Keratinocyte (primary cell): ENCODE results near the gene ADORA2B. TPM values are rescaled to one million over a fixed set of nuclear protein-coding genes. Genes with fewer than 3 reads are reported as not detected.
A peak's percentile ranks its signal among the peaks of the same experiment; 100 is the strongest.

ENCODE experiments used
- DNase-seq: peaks from one replicate; pipeline ENCODE4 v3.0.0-alpha.2; 2011; ENCODE audit warnings: low read depth, missing footprints, low spot score
- FAIRE-seq: peaks from 2 replicates; lab custom pipeline; 2011; peaks lifted over from hg19 to GRCh38; lab: Jason Lieb, UNC
- H2AFZ ChIP-seq: 2 replicates; pipeline ENCODE4 v1.6.0; 2012; ENCODE audit warnings: low read length, control low read depth, inconsistent platforms; ENCODE audit not compliant: control insufficient read depth
- H3K27ac ChIP-seq: 2 replicates; pipeline ENCODE4 v1.5.1; 2011; ENCODE audit warnings: low read length; ENCODE audit not compliant: control insufficient read depth, insufficient read depth
- H3K27me3 ChIP-seq: 3 replicates; pipeline ENCODE4 v1.6.0; 2011; ENCODE audit warnings: low read length; ENCODE audit not compliant: control insufficient read depth, insufficient read depth; ENCODE audit errors: extremely low read depth
- H3K36me3 ChIP-seq, 2 experiments: 2 replicates in 1 of 2; 3 replicates in 1 of 2; pipeline ENCODE4 v1.5.1; 2011; ENCODE audit warnings: low read length in 2 of 2, mild to moderate bottlenecking in 1 of 2; ENCODE audit not compliant: control insufficient read depth in 2 of 2, insufficient read depth in 2 of 2; ENCODE audit errors: extremely low read depth in 1 of 2
- H3K4me1 ChIP-seq: 3 replicates; pipeline ENCODE4 v1.5.1; 2011; ENCODE audit warnings: low read length; ENCODE audit not compliant: control insufficient read depth, insufficient read depth; ENCODE audit errors: extremely low read depth
- H3K4me2 ChIP-seq: 3 replicates; pipeline ENCODE4 v1.6.0; 2011; ENCODE audit warnings: low read depth, low read length; ENCODE audit not compliant: control insufficient read depth, insufficient read depth; ENCODE audit errors: extremely low read depth
- H3K4me3 ChIP-seq, 3 experiments: fragments of 200-600 bp in 1 of 3; sonication (generic) in 1 of 3; 2 replicates in 2 of 3; 3 replicates in 1 of 3; pipeline ENCODE4 v1.5.1; 2011 to 2016; ENCODE audit warnings: low read length in 3 of 3, mild to moderate bottlenecking in 3 of 3, control low read depth in 2 of 3, inconsistent platforms in 1 of 3, low read depth in 1 of 3, mixed read lengths in 1 of 3, mixed run types in 1 of 3, moderate library complexity in 1 of 3; ENCODE audit not compliant: control insufficient read depth in 2 of 3, insufficient read depth in 2 of 3; ENCODE audit errors: extremely low read depth in 1 of 3
- H3K79me2 ChIP-seq: 2 replicates; pipeline ENCODE4 v1.6.0; 2012; ENCODE audit warnings: low read length; ENCODE audit not compliant: control insufficient read depth, insufficient read depth
- H3K9ac ChIP-seq: 3 replicates; pipeline ENCODE4 v1.6.0; 2011; ENCODE audit warnings: low read length; ENCODE audit not compliant: control insufficient read depth, insufficient read depth; ENCODE audit errors: extremely low read depth
- H3K9me1 ChIP-seq: 3 replicates; pipeline ENCODE4 v1.6.0; 2011; ENCODE audit warnings: low read length; ENCODE audit not compliant: control insufficient read depth, insufficient read depth; ENCODE audit errors: extremely low read depth
- H3K9me3 ChIP-seq: 2 replicates; pipeline ENCODE4 v1.5.1; 2012; ENCODE audit warnings: low read depth, low read length; ENCODE audit not compliant: control insufficient read depth
- H4K20me1 ChIP-seq: 3 replicates; pipeline ENCODE4 v1.6.0; 2011; ENCODE audit warnings: low read length; ENCODE audit not compliant: control insufficient read depth, insufficient read depth; ENCODE audit errors: extremely low read depth
- CTCF ChIP-seq, 3 experiments: IDR thresholded peaks in 1 of 3; conservative IDR thresholded peaks in 1 of 3; optimal IDR thresholded peaks in 1 of 3; 2 replicates in 2 of 3; 3 replicates in 1 of 3; pipeline versions ENCODE3 to v1.5.1; 2011; ENCODE audit warnings: low read length in 3 of 3, mild to moderate bottlenecking in 3 of 3, moderate library complexity in 2 of 3, control low read depth in 1 of 3, inconsistent platforms in 1 of 3; ENCODE audit not compliant: insufficient read depth in 2 of 3; ENCODE audit errors: extremely low read depth in 1 of 3
- EZH2 ChIP-seq: IDR thresholded peaks from one replicate; pipeline ENCODE4 v1.6.1; 2012; ENCODE audit warnings: inconsistent platforms, mild to moderate bottlenecking, low read length, moderate library complexity
- dilution Hi-C: fragments of 300-500 bp; cut with MboI; formaldehyde crosslinking; loops from one replicate; pipeline ENCODE4 v1.7.0; 2020; ENCODE audit warnings: low sequenced_read_pairs; ENCODE audit not compliant: extremely low pct_ligation_motif_present
- polyA plus RNA-seq, 5 experiments: library from polyadenylated mRNA; depleted of rRNA in 3 of 5; stranded (reverse) in 3 of 5; stranded (forward) in 1 of 5; unstranded in 1 of 5; fragments of >200 nt; gene quantifications; 1 replicate in 1 of 5; 2 replicates in 3 of 5; 3 replicates in 1 of 5; pipeline versions ENCODE4 v1.2.1 to v1.2.3, GENCODE V29; 2011 to 2012; ENCODE audit warnings: missing spikeins in 2 of 5, low read depth in 1 of 5, low replicate concordance in 1 of 5

ADORA2B gene
- polyA plus RNA-seq, 1 donor (not counting 4 experiments of a cell fraction or from before 2014, with no cell fraction given), result 50.0 TPM

GRCh38 chr17:15946611-15947120 is 1.7 kb downstream of the ADORA2B start:
- peaks cover 2 to 17% of the 10 kb centered on the region in 2 experiments for H3K36me3 ChIP-seq
- peak overlapping the region; percentile 92 for H3K27ac ChIP-seq
- no peak for TF ChIP-seq CTCF (optimal IDR thresholded peaks at IDR 0.05 in 1 of 3, IDR thresholded peaks at IDR 0.05 in 1 of 3, conservative IDR thresholded peaks at IDR 0.05 in 1 of 3; ENCODE audit: extremely low read depth in 1 of 3, insufficient read depth in 2 of 3, low read length in 3 of 3)
- TF ChIP-seq EZH2, result no peak
- H4K20me1 ChIP-seq, result no peaks in the 10 kb centered on the region
- DNase-seq, result no peak
- H3K4me1 ChIP-seq, result peaks cover 37% of the 10 kb centered on the region
- H3K27me3 ChIP-seq, result no peaks in the 10 kb centered on the region
- dilution Hi-C loops, result no loop called here
- H3K4me3 ChIP-seq, result peak overlapping the region; percentile 47 to 93 (median 90)
- H3K4me2 ChIP-seq, result peak overlapping the region; percentile 94
- H3K9ac ChIP-seq, result peak overlapping the region; percentile 87
- H3K79me2 ChIP-seq, result peaks cover 61% of the 10 kb centered on the region
- H3K9me1 ChIP-seq, result no peaks in the 10 kb centered on the region
- H2AFZ ChIP-seq, result no peak overlapping the region
- FAIRE-seq, result peak; percentile 53
- H3K9me3 ChIP-seq, result no peaks in the 10 kb centered on the region

GRCh38 chr17:15947271-15947670 is 2.3 kb downstream of the ADORA2B start:
- H3K9me1 ChIP-seq, result no peaks in the 10 kb centered on the region
- H3K9me3 ChIP-seq, result no peaks in the 10 kb centered on the region
- DNase-seq, result peak; percentile 79
- peak overlapping the region; percentile 87 for H3K9ac ChIP-seq
- no peak for TF ChIP-seq CTCF (optimal IDR thresholded peaks at IDR 0.05 in 1 of 3, IDR thresholded peaks at IDR 0.05 in 1 of 3, conservative IDR thresholded peaks at IDR 0.05 in 1 of 3; ENCODE audit: extremely low read depth in 1 of 3, insufficient read depth in 2 of 3, low read length in 3 of 3)
- no peak for TF ChIP-seq EZH2
- peaks cover 2 to 23% of the 10 kb centered on the region in 2 experiments for H3K36me3 ChIP-seq
- no peak overlapping the region for H2AFZ ChIP-seq
- H4K20me1 ChIP-seq, result no peaks in the 10 kb centered on the region
- H3K79me2 ChIP-seq, result peaks cover 67% of the 10 kb centered on the region
- peak overlapping the region; percentile 47 to 93 (median 90) for H3K4me3 ChIP-seq
- peak overlapping the region; percentile 92 for H3K27ac ChIP-seq
- H3K27me3 ChIP-seq, result no peaks in the 10 kb centered on the region
- dilution Hi-C loops, result no loop called here
- peak overlapping the region; percentile 94 for H3K4me2 ChIP-seq
- FAIRE-seq, result peak; percentile 89
- peaks cover 36% of the 10 kb centered on the region for H3K4me1 ChIP-seq
